HepG2 (cell line): Measurements from ENCODE around the gene L3MBTL1. TPM values are rescaled to one million over a fixed set of nuclear protein-coding genes. Genes with fewer than 3 reads are reported as not detected.

ENCODE experiments used
- HDAC1 ChIP-seq: sonication (generic); formaldehyde crosslinking; IDR thresholded peaks from 2 replicates; pipeline ENCODE4 v1.5.1; 2020; ENCODE audit warnings: mild to moderate bottlenecking, missing genetic modification reagents
- RCOR2 ChIP-seq: IDR thresholded peaks from 2 replicates; pipeline ENCODE4 v1.6.1; 2016; ENCODE audit warnings: missing biosample characterization, missing genetic modification reagents
- ZFP82 ChIP-seq: sonication (generic); formaldehyde crosslinking; IDR thresholded peaks from 2 replicates; pipeline ENCODE4 v1.5.1; 2020; ENCODE audit warnings: mild to moderate bottlenecking, missing genetic modification reagents, borderline replicate concordance
- ZNF382 ChIP-seq: sonication (generic); formaldehyde crosslinking; IDR thresholded peaks from 2 replicates; pipeline ENCODE4 v1.5.0; 2020; ENCODE audit warnings: missing genetic modification reagents, mild to moderate bottlenecking, borderline replicate concordance
- ZNF878 ChIP-seq: sonication (generic); formaldehyde crosslinking; IDR thresholded peaks from 2 replicates; pipeline ENCODE4 v1.8.1; 2023; ENCODE audit warnings: mild to moderate bottlenecking, missing genetic modification reagents, moderate library complexity
- ZSCAN31 ChIP-seq: sonication (generic); formaldehyde crosslinking; IDR thresholded peaks from 2 replicates; pipeline ENCODE4 v1.5.0; 2020; ENCODE audit warnings: low read depth, mild to moderate bottlenecking, missing genetic modification reagents
- ZSCAN9 ChIP-seq: IDR thresholded peaks from 2 replicates; pipeline ENCODE4 v1.6.1; 2016; ENCODE audit warnings: borderline replicate concordance
- polyA plus RNA-seq, 8 experiments: library from polyadenylated mRNA; depleted of rRNA in 3 of 8; stranded (reverse) in 7 of 8; unstranded in 1 of 8; fragments of >200 nt; fragmentation: Illumina TruSeq in 4 of 8; extraction: Trizol in 4 of 8; gene quantifications; 2 replicates each; pipeline versions ENCODE4 v1.2.1 to v1.2.3, GENCODE V29; 2011 to 2016; ENCODE audit warnings: low read depth in 4 of 8, missing spikeins in 1 of 8, mixed read lengths in 1 of 8; ENCODE audit not compliant: insufficient read depth in 1 of 8
- total RNA-seq, 5 experiments: library from RNA; depleted of rRNA; stranded (reverse); fragments of >200 nt; fragmentation: Illumina TruSeq; extraction: Trizol; gene quantifications; 2 replicates each; pipeline ENCODE4 v1.2.3, GENCODE V29; 2016; ENCODE audit warnings: low read depth in 1 of 5
- TF ChIP-seq, protein P1 (sequence below): sonication (generic); formaldehyde crosslinking; IDR thresholded peaks from 2 replicates; pipeline ENCODE4 v1.4.0; 2020; ENCODE audit warnings: low read depth, mild to moderate bottlenecking, missing genetic modification reagents
- TF ChIP-seq, protein P2 (sequence below): IDR thresholded peaks from 2 replicates; pipeline ENCODE4 v1.6.1; 2016; ENCODE audit warnings: control low read depth
- TF ChIP-seq, protein P3 (sequence below): sonication (generic); formaldehyde crosslinking; IDR thresholded peaks from 2 replicates; pipeline ENCODE4 v1.4.0; 2020; ENCODE audit warnings: missing genetic modification reagents

L3MBTL1 gene
- total and polyA plus RNA-seq, 2 of the 13 experiments (the other 11 are each of a cell fraction or from before 2014, with no cell fraction given), result 9.0 to 17.8 TPM

DNA sequence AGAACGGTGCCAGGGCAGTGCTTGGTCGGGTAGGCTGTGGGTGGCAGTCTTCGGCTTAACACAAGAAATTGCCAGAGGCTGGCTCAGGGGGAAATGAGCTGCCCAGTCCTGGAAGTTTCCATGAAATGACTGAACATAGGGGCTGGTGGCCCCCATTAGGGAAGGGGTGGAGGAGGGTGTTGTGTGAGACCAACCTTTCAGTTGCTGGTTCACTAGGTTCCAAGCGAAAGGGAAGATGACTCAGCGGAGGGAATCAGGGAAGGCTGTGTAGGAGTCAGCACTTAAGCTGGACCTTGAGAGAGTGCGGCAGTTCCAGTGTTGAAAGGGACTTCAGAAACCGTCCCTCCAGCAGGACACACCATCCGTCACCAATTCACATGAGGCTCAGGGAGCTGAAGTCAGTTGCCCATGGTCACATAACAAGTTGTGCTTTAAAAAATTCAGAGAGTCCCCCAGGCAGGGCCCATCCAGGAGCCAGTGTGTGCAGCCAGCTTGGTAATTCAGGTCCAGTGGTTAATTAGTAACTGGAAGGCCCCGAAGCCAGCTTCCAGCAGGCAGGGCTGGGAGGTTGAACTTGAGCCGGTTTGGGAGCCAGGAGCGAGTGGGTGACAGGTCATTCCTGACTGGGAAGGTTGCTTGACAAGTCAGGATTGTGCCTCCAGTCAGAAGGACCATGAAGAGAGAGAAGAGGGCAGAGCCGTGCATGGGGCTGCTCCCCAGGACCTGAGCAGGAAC is 51.1 kb downstream of the L3MBTL1 start, which contains the start of gene SGK2 (continued):
- TF ChIP-seq ZFP82, result peak; percentile 85; the same call in 1 of the 2 replicates
- TF ChIP-seq, protein P1, sequence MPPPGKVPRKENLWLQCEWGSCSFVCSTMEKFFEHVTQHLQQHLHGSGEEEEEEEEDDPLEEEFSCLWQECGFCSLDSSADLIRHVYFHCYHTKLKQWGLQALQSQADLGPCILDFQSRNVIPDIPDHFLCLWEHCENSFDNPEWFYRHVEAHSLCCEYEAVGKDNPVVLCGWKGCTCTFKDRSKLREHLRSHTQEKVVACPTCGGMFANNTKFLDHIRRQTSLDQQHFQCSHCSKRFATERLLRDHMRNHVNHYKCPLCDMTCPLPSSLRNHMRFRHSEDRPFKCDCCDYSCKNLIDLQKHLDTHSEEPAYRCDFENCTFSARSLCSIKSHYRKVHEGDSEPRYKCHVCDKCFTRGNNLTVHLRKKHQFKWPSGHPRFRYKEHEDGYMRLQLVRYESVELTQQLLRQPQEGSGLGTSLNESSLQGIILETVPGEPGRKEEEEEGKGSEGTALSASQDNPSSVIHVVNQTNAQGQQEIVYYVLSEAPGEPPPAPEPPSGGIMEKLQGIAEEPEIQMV, result peak; percentile 29
- peak; percentile 78; the same call in 1 of the 2 replicates for TF ChIP-seq ZSCAN31 (CRISPR knock-in tag)
- peak; percentile 72; the same call in 1 of the 2 replicates for TF ChIP-seq ZNF878
- no peak for TF ChIP-seq ZNF382
- peak; percentile 42; the same call in 1 of the 2 replicates for TF ChIP-seq RCOR2
- peak; percentile 75 for TF ChIP-seq HDAC1 (CRISPR knock-in tag)
- TF ChIP-seq, protein P2, sequence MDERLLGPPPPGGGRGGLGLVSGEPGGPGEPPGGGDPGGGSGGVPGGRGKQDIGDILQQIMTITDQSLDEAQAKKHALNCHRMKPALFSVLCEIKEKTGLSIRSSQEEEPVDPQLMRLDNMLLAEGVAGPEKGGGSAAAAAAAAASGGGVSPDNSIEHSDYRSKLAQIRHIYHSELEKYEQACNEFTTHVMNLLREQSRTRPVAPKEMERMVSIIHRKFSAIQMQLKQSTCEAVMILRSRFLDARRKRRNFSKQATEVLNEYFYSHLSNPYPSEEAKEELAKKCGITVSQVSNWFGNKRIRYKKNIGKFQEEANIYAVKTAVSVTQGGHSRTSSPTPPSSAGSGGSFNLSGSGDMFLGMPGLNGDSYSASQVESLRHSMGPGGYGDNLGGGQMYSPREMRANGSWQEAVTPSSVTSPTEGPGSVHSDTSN, result no peak; the same call in 1 of the 2 replicates
- TF ChIP-seq ZSCAN9 (CRISPR knock-in tag), result 0 out of 2 replicates have a peak, but pooled peaks have one; percentile 0
- TF ChIP-seq, protein P3, sequence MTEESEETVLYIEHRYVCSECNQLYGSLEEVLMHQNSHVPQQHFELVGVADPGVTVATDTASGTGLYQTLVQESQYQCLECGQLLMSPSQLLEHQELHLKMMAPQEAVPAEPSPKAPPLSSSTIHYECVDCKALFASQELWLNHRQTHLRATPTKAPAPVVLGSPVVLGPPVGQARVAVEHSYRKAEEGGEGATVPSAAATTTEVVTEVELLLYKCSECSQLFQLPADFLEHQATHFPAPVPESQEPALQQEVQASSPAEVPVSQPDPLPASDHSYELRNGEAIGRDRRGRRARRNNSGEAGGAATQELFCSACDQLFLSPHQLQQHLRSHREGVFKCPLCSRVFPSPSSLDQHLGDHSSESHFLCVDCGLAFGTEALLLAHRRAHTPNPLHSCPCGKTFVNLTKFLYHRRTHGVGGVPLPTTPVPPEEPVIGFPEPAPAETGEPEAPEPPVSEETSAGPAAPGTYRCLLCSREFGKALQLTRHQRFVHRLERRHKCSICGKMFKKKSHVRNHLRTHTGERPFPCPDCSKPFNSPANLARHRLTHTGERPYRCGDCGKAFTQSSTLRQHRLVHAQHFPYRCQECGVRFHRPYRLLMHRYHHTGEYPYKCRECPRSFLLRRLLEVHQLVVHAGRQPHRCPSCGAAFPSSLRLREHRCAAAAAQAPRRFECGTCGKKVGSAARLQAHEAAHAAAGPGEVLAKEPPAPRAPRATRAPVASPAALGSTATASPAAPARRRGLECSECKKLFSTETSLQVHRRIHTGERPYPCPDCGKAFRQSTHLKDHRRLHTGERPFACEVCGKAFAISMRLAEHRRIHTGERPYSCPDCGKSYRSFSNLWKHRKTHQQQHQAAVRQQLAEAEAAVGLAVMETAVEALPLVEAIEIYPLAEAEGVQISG (CRISPR knock-in tag), result peak; percentile 76; the same call in 1 of the 2 replicates
